Fibroblast of skin of scalp (primary cell): ENCODE measurements around the gene CRAT. TPM values are rescaled to one million over a fixed set of nuclear protein-coding genes. Genes with fewer than 3 reads are reported as not detected.
A peak's percentile ranks its signal among the peaks of the same experiment; 100 is the strongest.

Source experiments
- DNase-seq: peaks from one replicate; pipeline ENCODE4 v3.0.0-alpha.2; 2013
- polyA plus RNA-seq, 2 experiments: library from polyadenylated mRNA; unstranded; fragments of 120-200 nt; gene quantifications; one replicate each; pipeline ENCODE4 v1.2.1, GENCODE V29; 2013; ENCODE audit not compliant: insufficient read length in 2 of 2

Gene CRAT
- polyA plus RNA-seq (2013, experiment 1 of 2; ENCODE audit: insufficient read length) = 40.7 TPM
- 42.8 TPM for polyA plus RNA-seq (2013, experiment 2 of 2; ENCODE audit: insufficient read length)

DNA sequence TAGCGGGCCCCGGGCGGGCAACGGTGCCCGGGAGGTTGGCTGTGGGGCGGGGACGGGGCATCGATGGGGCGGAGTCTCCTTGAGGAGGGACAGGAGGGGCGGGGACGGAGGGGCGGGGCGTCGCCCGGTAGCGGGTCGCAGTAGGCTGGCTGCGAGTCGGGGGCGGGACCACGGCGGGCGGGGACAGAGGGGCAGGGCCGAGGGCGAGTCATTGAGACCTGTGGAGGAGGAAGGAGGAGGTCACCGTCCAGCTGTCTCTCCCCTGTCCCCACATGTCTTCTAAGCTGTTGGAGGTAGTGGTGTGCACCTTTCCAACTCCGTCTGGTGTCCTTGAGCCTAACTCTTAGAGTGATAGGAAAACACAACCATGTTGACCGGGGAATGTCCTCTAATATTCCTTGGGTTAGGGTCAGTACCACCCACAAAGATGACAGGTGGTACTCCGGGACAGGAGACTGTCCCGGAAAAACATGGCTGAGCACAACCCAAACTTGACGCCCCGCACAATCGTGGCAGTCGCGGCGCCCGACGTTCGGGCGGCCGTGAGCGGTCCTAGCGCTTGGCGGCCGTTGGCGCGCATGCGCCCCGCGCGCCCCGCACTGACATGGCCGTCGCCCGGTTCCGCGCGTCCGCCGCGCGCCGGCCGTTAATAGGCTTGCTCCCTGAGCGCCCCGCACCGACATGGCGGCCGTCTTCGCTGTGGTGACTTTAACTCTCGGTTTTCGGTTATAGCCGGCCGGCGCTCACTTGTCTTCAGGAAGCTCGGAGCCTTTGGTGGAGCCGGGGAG lies at the start of gene CRAT, which contains the start of gene PTPA:
TSS of gene CRAT (minus strand) at position 54 of the 788 bp plus-strand sequence. CDS start 284 bp downstream, outside the sequence.
TSS of gene PTPA (plus strand) at position 676 of the 788 bp plus-strand sequence. CDS start 186 bp downstream, outside the sequence.
- peak; percentile 95 for DNase-seq

DNA sequence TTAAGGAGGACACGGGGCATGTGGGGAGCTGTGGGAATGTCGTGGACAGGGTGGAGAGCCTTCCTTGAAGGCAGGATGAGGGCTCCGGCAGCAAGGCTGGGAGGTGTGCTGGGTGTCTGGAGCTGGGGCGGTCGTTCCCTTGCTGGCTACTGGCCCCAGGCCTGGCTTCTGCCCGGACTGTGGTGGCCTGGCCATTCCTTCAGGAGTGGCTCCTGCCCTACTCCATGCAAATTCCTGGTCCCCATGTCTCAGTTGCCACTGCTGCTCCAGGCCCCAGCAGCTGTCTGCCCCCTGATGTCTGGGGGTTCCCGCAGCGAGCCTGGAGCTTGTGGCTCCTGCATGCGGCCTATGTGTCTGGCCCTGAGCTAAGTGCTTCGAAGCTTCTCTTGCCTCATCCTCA lies 45.6 kb upstream of the CRAT start:
- no peak for DNase-seq

DNA sequence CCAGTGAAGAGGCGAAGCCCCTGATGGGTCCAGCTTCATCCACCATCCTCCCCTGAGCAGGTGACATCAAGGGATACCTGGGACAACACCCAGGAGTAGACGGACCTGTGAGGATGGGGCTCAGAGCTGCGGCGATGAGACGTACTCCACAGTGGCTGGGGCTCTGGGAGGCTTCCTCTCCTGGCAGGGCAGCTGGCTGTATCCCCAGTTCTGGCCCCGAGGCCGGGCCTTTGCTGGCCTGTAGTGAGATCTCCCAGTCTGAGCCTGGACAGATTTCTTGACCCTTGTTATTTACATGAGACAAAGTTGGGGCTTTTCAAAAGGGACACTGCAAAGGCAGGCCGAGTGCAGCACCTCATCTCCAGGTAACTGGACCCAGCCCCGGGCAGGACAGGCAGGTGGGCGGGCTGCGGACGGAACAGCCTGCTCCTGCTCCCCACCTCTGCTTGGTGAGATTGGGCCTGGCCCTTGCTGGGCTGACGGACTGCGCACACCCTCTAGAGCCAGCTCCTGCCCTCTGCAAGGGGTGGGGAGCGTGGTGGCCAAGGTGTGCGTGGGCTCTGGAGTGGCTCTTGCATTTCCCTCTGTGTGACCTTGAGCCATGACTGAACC lies 44.4 kb upstream of the CRAT start:
- DNase-seq = no peak

DNA sequence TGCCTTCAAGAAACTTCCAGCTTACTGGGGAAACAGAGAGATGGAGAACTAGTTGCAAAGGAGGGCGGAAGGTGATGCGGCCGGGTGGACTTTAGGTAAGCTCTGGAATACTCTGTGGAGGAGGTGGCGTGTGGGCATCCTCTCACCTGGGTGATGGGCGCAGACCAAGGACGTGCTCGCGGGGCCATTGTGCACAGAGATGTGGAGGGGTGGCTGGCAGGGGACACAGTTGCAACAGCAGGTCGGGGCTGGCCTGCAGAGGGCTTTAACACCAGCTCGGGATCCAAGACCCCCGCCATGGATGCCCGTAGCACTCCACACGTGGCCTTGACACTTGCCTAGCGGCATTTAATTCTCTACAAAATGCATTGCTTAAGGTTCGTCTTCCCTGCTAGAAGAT lies 40.9 kb upstream of the CRAT start:
- no peak for DNase-seq

DNA sequence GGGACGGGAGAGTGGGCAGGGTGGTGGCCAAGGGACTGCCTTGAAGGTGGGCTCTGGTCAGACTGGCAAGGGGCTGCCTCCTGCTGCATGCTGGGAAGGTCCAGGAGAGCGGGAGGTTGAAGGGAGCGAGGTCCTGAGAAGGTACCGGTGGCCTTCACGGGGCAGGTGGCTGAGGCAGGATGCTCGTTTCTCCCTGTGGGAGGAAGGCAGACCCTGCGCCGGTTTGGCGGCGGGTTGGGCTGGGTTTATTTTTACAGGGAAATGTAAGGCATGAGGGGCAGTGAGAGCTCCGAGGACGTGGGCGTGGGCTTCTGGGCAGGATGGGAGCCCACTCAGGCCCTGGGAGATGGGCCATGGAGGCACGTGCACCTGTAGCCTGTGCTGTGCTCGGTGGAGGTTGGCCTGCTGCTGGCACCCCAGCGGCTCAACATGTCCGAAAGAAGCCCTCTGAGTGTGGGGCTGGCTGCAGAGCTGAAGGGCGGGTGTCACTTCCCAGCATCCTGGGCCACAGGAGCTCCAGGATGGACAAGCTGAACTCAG lies 40.1 kb upstream of the CRAT start:
- no peak for DNase-seq

DNA sequence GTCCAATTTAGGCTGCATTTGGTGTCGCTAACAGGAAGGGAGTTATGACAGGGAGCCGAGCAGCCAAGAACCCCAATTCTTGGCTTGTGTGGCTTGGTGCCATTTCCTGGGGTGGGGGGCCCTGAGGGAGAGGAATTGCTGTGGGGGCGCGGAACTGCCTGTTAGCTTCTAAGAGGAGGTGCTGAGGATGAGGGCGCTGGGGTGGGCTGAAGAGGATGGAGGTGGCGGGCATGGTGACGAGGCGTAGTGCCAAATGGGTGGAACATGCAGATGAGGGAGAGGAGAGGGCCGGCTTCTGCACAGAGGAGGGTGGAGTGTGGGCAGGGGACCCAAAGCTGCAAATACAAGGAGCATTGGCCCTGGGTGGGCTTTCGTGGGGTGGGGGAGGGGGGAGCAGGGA lies 39.5 kb upstream of the CRAT start:
- DNase-seq = no peak

DNA sequence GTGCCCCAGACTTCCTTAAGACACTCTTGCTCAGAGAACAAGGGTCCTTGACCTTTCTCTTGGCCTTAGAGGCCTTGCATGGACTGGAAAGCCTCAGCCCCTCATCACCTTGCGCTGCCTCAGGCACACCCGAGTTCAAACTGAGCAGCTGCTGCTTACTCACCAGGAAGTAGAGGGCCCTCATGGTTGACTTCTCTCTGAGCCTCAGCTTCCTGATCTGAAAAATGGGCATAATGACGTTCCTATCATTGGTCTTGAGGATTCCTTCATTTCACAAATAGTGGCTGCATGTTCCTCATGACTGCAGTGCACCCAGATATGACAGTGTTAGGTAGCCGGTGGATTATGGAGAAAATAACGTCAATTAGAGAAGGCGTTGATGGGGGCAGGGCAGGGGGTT lies 38.8 kb upstream of the CRAT start:
- DNase-seq = no peak

DNA sequence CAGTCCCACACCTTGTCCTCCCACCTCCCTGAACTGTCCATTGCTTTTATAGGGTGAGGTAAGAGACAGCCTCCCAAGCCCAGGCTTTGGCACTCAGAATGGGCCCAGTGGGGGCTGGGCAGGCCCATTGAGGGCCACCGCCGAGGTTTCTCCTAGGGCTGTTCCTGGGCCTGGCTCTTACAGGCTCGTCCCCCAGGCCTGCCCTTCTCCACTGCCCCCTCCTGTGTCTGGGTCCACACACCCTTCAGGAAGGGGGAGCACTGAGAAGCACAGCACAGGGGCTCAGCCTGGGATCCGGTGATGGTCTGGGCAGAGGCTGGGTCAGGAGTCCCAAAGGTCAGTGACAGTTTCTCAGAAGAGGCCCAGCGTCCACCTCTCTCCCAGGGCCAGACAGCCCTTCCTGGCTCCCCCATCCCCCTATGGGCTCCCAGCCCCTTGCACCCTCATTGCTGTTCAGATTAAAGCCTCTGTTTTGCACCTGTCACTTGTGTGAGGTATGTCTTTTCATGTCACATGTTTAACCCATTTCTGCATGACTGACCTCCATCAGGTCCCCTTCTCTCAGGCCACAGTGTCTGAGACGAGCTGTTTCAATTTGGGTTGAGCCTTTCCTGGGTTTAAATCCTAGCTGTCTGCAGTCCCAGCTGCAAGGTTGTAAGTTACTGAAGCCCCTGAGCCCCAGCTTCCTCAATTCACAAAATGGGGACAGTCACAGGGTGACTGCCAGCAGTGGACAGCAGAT lies 38.0 kb upstream of the CRAT start:
- DNase-seq = no peak

DNA sequence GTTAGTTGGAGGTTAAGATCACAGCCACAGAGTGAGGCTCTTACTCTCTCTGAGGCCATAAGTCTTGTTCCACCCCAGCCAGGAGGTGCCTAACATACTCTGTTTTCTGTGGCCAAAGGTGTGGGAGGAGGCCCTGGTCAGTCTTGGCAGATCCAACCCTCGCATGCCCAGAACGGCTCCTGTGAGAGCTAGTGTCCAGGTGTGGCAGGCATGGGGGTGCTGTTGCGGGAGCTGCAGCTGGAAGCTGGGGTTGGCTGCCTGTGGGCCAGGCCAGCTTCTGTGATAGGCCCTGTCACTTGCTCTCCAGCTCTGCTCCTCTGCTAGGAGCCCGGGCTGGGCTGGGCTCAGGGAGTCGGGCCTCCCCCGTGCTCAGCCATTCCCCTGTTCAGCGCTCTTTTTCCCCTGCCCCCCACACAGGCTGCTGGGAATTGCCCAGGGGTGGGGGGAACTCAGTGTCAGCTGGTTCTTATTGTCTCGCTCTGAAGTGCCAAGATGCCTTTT lies 35.9 kb upstream of the CRAT start:
- DNase-seq = peak; percentile 94

DNA sequence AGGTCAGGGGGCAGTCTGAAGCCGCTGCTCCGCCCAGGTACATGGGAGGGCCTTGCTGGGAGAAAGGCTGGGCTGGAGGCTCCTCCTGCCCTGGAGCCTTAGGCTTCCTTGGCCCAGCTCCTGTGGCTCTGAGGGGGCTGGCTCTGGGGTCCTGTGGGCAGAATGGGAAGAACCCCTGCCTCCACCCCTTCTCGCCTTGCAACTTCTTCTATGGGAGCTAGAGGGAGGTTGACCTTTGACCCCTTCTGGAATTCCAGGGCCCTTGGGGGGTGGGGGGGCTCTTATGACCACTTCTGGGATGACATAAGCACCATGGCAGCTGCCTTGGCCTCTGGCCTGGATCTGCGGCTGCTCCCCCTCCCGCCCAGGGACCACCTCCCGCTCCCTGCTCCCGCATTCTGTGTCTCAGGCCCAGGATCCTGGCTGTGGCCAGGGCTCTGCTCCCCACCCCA lies 35.3 kb upstream of the CRAT start:
- peak; percentile 98 for DNase-seq

DNA sequence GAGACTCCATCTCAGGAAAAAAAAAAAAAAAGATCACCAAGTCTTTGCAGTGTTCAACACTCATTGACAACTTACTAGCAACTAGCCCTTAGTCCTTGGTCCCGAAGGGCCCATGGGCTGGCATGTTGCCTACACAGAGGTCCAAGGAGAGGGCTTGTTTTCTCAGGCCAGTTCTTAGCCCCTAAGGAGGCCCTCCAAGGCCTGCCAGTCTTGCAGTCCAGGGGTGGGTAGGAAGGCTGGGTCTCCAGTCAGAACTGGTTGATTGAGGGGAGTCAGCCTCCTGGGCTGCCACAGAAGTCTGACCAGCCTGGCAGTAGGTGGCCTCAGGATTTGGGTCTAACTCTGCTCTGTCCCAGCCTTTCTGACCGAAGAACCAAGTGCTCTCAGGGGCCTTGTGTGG lies 34.7 kb upstream of the CRAT start:
- peak; percentile 38 for DNase-seq

DNA sequence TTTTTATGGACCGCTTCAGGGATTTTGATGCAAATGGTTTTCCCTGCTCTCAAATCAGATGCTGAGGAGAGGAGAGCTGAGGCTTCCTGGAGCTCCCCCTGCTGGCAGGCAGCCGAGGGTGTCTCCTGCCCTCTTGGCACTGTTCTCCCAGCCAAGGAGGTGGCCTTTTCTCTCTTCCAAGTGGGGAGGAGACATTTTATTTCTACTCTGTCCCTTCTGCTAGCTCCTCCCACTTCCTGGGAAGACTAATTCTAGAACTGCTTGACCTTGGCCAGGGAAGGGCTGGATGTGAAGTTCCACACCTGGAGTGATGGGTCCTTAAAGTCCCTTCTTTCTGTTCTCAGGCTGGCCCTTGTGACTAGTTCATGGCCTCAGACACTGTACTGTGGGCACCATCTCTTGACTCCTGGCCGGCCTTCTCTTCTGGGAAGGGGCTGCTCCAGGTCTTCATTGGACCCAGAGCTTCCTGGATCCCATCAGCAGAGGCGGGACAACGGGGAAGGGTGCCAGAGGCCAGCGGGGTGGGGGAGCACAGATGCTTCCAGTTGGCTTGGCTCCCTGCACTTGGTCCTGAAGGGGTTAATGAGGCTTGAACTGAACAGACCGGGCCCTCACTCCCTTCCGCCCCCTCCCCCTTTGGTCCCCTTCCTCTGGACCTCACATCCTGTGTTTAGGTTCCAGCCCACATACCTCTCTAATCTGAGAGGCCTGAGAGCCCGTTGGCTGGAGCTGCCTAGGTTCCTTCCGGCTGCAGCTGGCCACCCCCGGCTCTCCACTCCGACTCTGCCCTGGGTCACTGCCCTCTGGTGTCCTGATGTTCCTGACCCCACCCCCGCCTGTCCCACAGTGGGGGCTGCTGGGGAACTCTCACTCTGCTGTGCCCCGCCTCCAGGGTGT lies 32.7 kb upstream of the CRAT start:
- DNase-seq = peak; percentile 96

DNA sequence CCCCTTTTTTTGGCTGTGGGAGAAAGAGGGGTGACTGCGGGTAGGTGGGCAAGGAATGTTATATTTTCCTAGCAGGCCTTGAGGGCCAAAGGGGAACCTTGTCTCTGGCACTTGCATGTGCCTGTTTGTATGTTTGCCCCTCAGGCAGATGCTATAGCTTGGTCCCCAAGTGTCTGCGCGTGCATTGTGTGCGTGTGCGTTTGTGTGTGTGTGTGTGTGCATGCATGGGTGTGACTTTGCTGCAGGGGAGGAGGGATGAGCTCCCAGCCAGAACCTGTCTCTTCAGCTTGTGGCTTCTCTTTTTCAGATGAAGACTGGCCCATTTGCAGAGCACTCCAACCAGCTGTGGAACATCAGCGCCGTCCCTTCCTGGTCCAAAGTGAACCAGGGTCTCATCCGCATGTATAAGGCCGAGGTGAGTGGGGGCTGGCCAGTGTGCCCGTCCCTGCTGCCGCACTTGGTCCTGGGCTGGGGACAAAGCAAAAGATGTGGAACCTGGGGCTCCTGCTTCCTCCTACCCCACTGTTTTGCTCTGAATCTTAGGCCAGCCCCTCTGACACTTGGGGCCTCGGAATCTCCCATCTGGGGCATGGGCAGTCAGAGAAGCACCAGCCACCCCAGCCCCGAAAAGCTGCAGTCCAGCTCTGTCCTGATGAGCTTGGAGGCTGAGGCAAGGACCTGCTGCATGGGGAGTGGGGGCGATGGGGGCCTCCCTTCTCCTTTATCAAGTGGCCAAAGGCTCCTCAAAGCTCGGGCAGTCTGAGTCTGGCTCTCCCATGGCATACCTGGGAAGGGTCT lies 31.7 kb upstream of the CRAT start:
- DNase-seq = no peak

DNA sequence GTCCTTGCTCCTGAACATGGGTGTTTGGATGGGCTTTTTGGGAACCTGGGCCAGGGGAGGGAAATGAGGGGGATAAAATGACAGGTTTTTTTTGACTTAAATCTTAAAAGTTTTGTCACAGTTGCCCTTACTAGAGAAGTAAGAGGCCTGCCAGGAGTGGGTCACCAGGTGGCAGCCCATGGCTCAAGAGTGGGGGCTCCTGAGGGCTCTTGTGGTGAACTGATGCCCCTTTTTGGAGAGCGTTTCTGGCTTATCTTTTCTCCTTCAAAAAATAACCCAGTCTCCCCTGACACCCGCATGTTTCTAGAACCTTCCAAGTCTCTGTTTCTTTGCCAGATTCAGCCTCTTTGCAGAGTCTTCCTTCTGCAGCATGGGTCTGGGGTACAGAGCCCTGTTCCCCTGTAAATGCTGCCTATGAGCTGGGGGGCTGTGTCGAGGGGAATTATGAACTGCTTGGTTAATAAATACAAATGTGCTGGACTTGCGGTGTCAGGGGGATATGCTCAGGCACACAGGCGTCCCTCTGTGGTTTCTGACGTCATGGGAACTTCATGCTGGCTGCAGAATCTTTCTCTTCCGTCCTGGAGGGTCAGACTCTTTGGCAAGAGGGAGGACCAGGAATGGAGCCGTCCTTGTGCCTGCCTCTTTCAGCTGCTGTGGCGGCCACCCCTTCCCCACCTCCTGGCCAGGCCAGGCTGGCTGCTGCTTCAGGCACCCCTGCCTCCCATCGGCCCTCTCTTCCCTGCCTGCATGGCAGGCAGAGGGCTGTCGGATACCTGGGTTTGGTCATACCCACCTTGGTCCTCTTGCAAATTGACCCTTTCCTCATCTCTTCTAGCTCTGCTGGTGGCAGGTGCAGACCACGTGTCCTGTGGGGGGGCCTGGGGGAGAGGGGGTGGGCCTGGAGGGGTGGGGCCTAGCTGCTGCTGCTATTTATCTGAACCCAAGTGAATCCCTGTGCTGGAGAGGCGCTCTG lies 30.8 kb upstream of the CRAT start:
- peak; percentile 95 for DNase-seq

DNA sequence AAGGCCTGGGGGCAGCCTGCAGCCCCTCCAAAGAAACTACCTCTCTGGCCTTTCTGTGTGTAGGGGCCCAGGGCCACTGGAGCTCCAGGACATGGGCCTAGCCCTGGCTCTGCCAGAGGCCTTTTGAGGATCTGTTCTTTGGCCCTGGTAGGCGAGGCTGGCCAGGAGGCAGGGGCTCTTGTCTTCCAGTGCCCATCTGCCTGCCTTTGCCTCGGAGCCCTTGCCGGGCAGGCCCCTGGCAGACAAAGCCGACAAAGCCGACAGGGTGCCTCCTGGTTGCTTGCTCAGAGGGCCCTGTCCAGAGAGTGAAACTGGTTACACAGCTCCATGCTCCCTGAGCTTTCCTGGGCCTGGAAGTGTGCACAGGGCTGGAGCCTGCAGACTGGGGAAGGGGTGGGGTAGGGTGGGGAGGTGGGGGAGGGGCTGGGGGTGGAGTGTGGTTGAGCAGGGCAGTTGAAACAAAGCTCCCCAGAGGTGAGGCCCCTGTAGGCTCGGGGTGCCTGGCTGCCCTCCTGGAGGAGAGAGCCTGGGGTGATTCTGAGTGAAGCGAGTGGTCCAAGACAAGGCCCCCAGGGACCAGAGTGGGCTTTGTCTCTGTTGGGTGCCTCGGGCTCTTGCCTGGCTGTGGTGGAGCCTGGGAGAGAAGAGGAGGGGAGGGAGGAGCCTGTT lies 29.9 kb upstream of the CRAT start:
- peak; percentile 76 for DNase-seq

DNA sequence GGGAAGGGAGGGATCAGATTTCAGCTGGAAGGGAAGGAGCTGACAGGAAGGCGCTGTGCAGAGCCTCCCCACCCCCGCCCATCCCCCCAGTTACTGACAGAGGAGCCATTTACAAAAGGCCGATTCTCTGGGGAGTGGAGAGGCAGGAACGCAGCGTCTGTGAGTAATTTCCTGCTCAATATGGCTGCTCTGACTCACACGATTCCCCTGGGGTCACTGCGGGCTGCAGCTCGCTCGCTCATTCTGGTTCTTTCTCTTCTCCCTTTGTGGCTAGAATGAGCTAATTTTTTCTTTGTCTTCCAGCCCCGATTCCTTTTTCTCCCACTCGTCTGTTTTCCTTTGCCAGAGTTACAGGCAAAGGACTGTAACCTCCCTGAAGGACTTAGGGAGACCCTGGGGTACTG lies 29.4 kb upstream of the CRAT start:
- DNase-seq = peak; percentile 100

DNA sequence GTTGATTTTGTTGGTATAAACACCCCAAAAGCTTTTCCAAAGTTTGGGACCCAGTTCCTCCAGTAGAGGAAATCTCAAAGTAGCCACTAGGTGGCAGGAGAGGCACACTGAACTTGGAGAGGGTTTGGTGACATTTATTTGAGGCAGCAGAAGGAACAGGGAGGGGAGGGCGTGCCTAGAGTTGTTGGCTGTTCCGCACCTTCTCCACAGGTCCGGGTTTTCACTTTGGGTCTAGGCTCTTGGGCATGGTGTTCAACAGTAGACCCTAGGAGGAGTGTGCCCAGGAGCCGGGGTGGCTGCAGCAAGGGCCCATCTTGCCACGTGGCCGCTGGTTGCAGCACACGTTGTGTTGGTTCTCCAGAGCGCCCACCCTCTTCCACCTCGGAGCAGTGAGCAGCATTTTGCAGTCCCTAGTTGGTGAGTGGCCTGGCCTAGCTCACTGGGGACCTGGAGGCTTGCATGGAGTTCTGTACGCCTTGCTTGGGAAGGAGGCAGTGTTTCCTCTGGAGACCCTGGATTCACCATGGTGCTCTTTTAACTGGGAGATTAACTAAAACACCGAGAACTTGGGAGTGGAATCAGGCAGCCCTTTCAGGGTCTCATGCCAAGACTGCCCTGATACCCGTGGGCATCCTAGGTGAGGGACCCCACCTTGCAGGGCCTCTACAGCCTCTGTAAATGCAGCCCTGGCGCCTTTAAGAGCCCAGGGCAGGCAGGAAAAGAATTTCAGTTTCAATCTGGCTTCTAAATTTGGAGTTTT lies 28.8 kb upstream of the CRAT start:
- peak; percentile 92 for DNase-seq
